K562 (cell line): ENCODE results near the gene MAML3.

Experiments
- ETV5 ChIP-seq: sonication (generic); formaldehyde crosslinking; IDR thresholded peaks from 2 replicates; pipeline ENCODE4 v1.4.0; 2020; ENCODE audit warnings: low read depth, mild to moderate bottlenecking, missing genetic modification reagents
- HMGN3 ChIP-seq: IDR thresholded peaks from 2 replicates; pipeline ENCODE4 v1.6.1; 2011; ENCODE audit warnings: borderline replicate concordance, low read depth, mild to moderate bottlenecking, mixed read lengths, low read length; ENCODE audit not compliant: insufficient read length; ENCODE audit errors: extremely low read depth
- HNRNPK ChIP-seq: fragments of 200-400 bp; formaldehyde crosslinking; IDR thresholded peaks from one replicate; pipeline ENCODE4 v1.6.1; 2018; ENCODE audit warnings: mild to moderate bottlenecking, low read depth, low read length; ENCODE audit not compliant: poor library complexity, severe bottlenecking
- JUND ChIP-seq, 2 experiments: IDR thresholded peaks; 2 replicates in 1 of 2; 3 replicates in 1 of 2; pipeline ENCODE4 v1.6.1; 2011; ENCODE audit warnings: borderline replicate concordance in 2 of 2, low read depth in 2 of 2, low read length in 2 of 2, improper control_type of control experiment in 1 of 2, missing biosample characterization in 1 of 2, missing genetic modification characterization in 1 of 2, missing genetic modification reagents in 1 of 2
- MEF2A ChIP-seq: IDR thresholded peaks from 2 replicates; pipeline ENCODE4 v1.6.1; 2011; ENCODE audit warnings: low read depth, mild to moderate bottlenecking, low read length, moderate library complexity; ENCODE audit not compliant: control insufficient read depth
- POLR3A ChIP-seq: IDR thresholded peaks from 2 replicates; pipeline ENCODE4 v1.6.1; 2011; ENCODE audit warnings: borderline replicate concordance, mild to moderate bottlenecking, moderate library complexity; ENCODE audit not compliant: insufficient read length, insufficient read depth; ENCODE audit errors: extremely low read depth
- RB1 ChIP-seq: fragments of 450-650 bp; IDR thresholded peaks from 2 replicates; pipeline ENCODE4 v1.6.1; 2017; ENCODE audit warnings: low read depth, mild to moderate bottlenecking
- TAF1 ChIP-seq: IDR thresholded peaks from 2 replicates; pipeline ENCODE4 v1.6.1; 2011; ENCODE audit warnings: mild to moderate bottlenecking, low read length, moderate library complexity; ENCODE audit not compliant: insufficient read depth, control insufficient read depth, severe bottlenecking; ENCODE audit errors: extremely low read depth
- TF ChIP-seq, protein P1 (sequence below): sonication (generic); formaldehyde crosslinking; IDR thresholded peaks from 2 replicates; pipeline ENCODE4 v1.8.0; 2022; ENCODE audit warnings: mild to moderate bottlenecking, missing genetic modification reagents
- TF ChIP-seq, protein P2 (sequence below): sonication (generic); formaldehyde crosslinking; IDR thresholded peaks from 2 replicates; pipeline ENCODE4 v1.5.0; 2020; ENCODE audit warnings: missing genetic modification reagents
- TF ChIP-seq, protein P3 (sequence below), 3 experiments: IDR thresholded peaks in 2 of 3; conservative IDR thresholded peaks in 1 of 3; 2 replicates each; pipeline ENCODE4 v1.5.1; 2011 to 2012; ENCODE audit warnings: low read length in 3 of 3, mild to moderate bottlenecking in 3 of 3, control low read depth in 2 of 3, improper control_type of control experiment in 1 of 3, inconsistent platforms in 1 of 3, low read depth in 1 of 3, mixed read lengths in 1 of 3, moderate library complexity in 1 of 3; ENCODE audit not compliant: insufficient read depth in 2 of 3

DNA sequence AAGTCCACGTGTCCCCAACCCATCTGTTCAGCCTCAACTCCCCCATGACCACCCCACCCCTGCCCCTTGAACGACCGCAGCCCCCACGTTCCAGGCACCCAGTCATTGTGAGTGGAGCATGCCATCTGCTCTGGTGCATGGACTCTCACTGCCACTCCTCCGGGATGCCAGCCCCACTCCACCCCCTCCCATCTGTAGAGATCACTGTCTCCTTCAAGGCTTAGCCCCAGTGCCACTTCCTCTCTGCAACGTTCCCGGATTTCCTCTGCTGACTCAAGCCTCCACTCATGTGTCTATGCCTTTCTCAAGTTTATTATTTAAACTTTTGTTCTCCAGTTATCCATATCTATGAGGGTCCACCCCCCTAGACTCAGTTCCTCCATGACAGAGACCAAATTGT lies 54.0 kb downstream of the MAML3 start:
- TF ChIP-seq, protein P1, sequence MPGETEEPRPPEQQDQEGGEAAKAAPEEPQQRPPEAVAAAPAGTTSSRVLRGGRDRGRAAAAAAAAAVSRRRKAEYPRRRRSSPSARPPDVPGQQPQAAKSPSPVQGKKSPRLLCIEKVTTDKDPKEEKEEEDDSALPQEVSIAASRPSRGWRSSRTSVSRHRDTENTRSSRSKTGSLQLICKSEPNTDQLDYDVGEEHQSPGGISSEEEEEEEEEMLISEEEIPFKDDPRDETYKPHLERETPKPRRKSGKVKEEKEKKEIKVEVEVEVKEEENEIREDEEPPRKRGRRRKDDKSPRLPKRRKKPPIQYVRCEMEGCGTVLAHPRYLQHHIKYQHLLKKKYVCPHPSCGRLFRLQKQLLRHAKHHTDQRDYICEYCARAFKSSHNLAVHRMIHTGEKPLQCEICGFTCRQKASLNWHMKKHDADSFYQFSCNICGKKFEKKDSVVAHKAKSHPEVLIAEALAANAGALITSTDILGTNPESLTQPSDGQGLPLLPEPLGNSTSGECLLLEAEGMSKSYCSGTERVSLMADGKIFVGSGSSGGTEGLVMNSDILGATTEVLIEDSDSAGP (CRISPR knock-in tag), result no peak
- TF ChIP-seq HNRNPK, result no peak
- TF ChIP-seq, protein P2, sequence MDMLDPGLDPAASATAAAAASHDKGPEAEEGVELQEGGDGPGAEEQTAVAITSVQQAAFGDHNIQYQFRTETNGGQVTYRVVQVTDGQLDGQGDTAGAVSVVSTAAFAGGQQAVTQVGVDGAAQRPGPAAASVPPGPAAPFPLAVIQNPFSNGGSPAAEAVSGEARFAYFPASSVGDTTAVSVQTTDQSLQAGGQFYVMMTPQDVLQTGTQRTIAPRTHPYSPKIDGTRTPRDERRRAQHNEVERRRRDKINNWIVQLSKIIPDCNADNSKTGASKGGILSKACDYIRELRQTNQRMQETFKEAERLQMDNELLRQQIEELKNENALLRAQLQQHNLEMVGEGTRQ (CRISPR knock-in tag), result no peak
- no peak for TF ChIP-seq RB1
- no peak for TF ChIP-seq HMGN3
- no peak for TF ChIP-seq MEF2A
- no peak for TF ChIP-seq POLR3A
- TF ChIP-seq, protein P3, sequence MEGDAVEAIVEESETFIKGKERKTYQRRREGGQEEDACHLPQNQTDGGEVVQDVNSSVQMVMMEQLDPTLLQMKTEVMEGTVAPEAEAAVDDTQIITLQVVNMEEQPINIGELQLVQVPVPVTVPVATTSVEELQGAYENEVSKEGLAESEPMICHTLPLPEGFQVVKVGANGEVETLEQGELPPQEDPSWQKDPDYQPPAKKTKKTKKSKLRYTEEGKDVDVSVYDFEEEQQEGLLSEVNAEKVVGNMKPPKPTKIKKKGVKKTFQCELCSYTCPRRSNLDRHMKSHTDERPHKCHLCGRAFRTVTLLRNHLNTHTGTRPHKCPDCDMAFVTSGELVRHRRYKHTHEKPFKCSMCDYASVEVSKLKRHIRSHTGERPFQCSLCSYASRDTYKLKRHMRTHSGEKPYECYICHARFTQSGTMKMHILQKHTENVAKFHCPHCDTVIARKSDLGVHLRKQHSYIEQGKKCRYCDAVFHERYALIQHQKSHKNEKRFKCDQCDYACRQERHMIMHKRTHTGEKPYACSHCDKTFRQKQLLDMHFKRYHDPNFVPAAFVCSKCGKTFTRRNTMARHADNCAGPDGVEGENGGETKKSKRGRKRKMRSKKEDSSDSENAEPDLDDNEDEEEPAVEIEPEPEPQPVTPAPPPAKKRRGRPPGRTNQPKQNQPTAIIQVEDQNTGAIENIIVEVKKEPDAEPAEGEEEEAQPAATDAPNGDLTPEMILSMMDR (IDR thresholded peaks at IDR 0.05 in 2 of 3, conservative IDR thresholded peaks at IDR 0.05 in 1 of 3; ENCODE audit: insufficient read depth in 2 of 3, low read depth in 1 of 3, low read length in 3 of 3), result no peak
- no peak for TF ChIP-seq ETV5 (CRISPR knock-in tag)
- no peak for TF ChIP-seq TAF1
- no peak for TF ChIP-seq JUND (IDR thresholded peaks at IDR 0.05; ENCODE audit: borderline replicate concordance, low read depth, low read length)
- TF ChIP-seq JUND (tag; IDR thresholded peaks at IDR 0.05; ENCODE audit: borderline replicate concordance, low read depth, low read length), result no peak
